ENCODE data around the gene LCE6A. TPM values are rescaled to one million over a fixed set of nuclear protein-coding genes. Genes with fewer than 3 reads are reported as not detected.

LCE6A gene
- total RNA-seq, 4 donors from 2014 or later = not detected

DNA sequence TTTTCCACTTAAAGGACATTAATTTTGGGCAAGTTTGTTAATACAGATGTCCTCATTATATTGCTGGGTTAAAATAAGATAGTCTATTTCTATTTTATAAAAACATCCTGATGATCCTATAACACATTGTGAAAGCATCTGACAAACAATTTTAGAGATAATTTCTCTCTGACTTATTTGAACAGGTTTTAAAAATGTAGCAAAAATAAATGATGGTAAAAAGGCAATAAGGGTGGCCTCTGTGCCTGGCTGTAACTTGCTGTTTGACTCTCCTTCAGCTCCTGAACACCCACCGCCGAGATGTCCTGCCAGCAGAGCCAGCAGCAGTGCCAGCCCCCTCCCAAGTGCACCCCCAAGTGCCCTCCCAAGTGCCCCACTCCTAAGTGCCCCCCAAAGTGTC is 15.5 kb upstream of the LCE6A start, which contains the start of gene LCE1A:
TSS of gene LCE1A (plus strand) at position 301 of the 400 bp plus-strand sequence. CDS start at position 301, 0 bp downstream.
- no peak for DNase-seq (ENCODE audit: low spot score in 2 of 2)
- H3K36me3 ChIP-seq = no peaks in the 10 kb centered on the region
- no peaks in the 10 kb centered on the region for H3K4me1 ChIP-seq
- 77 to 79% methylated on average over 2 of the region's 2 CpGs for WGBS, 2 donors
- peaks cover 0 to 12% (median 0%) of the 10 kb centered on the region in 4 donors for H3K9me3 ChIP-seq
- H3K27me3 ChIP-seq = no peaks in the 10 kb centered on the region
- H3K4me3 ChIP-seq = no peak within 1 kb of the TSS
- TF ChIP-seq, protein P1, sequence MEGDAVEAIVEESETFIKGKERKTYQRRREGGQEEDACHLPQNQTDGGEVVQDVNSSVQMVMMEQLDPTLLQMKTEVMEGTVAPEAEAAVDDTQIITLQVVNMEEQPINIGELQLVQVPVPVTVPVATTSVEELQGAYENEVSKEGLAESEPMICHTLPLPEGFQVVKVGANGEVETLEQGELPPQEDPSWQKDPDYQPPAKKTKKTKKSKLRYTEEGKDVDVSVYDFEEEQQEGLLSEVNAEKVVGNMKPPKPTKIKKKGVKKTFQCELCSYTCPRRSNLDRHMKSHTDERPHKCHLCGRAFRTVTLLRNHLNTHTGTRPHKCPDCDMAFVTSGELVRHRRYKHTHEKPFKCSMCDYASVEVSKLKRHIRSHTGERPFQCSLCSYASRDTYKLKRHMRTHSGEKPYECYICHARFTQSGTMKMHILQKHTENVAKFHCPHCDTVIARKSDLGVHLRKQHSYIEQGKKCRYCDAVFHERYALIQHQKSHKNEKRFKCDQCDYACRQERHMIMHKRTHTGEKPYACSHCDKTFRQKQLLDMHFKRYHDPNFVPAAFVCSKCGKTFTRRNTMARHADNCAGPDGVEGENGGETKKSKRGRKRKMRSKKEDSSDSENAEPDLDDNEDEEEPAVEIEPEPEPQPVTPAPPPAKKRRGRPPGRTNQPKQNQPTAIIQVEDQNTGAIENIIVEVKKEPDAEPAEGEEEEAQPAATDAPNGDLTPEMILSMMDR (IDR thresholded peaks at IDR 0.05) = no peak
- no peak for TF ChIP-seq POLR2A (IDR thresholded peaks at IDR 0.05)
- TF ChIP-seq EP300 (IDR thresholded peaks at IDR 0.05) = no peak
- H3K27ac ChIP-seq = no peak within 1 kb of the TSS

DNA sequence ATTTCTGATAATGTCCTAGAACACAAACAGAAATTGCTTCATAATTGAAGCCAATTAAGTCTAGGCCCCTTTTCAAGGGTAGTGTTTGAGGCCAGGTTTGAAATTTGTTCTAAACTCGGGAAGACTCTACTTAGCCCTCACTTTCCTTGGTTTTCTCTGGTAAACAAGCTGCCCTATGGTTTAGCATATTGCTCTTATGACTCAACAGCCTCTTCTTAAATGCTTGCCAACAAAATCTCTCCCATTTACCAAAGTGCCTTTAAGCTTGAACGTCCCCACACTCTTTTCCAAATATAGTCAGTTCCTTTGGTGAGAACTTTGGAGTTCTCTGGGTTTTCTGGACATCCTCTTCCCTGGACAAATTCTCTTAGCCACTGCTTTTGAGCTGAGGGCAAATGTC is 5.8 kb upstream of the LCE6A start:
- no peaks in the 10 kb centered on the region for H3K36me3 ChIP-seq
- no peak for DNase-seq (ENCODE audit: low spot score in 2 of 2)
- H3K27ac ChIP-seq = no peak overlapping the region
- TF ChIP-seq, protein P1 (IDR thresholded peaks at IDR 0.05) = no peak
- H3K27me3 ChIP-seq = no peaks in the 10 kb centered on the region
- no peaks in the 10 kb centered on the region for H3K9me3 ChIP-seq
- WGBS, 2 donors = 41 to 65% methylated on average over 2 of the region's 2 CpGs
- no peak overlapping the region for H3K4me3 ChIP-seq
- H3K4me1 ChIP-seq = no peaks in the 10 kb centered on the region

DNA sequence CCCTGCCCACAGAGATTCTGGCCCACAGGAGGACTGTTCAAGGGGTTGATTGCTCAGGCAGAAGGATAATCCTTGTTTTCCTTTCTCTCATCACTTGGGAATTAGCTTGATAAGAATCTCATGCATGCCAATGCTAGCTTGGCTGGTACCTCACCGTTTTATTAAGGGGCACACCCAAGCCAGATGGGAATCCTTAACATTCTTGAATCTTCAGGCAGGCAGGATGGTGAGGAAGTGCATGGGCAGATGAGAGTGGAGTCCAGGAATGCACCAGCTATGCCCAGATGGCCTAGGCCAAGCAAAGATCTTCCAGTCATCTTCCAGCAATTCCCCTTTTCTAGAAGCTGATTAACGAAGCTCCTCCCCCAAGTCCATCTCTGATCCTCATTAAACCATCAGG is 13.0 kb downstream of the LCE6A start:
- Histone ChIP-seq H3K27ac (no peak overlapping the region), H3K4me1 (no peaks in the 10 kb centered on the region), H3K9me3 (no peaks in the 10 kb centered on the region), H3K27me3 (no peaks in the 10 kb centered on the region), H3K36me3 (no peaks in the 10 kb centered on the region), H3K4me3 (no peak overlapping the region)
- 49% methylated on average over 2 of the region's 2 CpGs for WGBS, 2 donors
- DNase-seq (ENCODE audit: low spot score in 2 of 2) = no peak
- TF ChIP-seq POLR2A (IDR thresholded peaks at IDR 0.05) (no peak), EP300 (IDR thresholded peaks at IDR 0.05) (no peak)
- TF ChIP-seq, protein P1 (IDR thresholded peaks at IDR 0.05) = no peak

DNA sequence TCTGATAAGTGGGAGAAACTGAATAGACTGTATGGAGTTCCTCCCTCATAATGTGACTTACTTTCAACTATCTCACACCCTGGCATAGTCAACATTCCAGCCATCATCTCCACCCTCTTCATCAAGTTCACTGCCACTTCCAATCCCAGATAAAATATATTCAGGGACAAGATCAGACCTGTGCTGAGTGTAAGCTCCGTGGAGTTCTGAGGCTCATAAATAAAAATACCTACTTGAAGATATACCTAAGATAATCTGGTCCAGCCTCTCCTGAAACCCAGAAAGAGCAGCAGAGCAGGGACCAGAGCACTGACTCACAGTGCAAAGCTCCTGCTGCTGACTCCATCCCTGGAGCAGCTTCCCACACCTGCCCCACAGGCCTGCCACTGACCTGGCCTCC is 15.4 kb downstream of the LCE6A start:
- no peak for DNase-seq (ENCODE audit: low spot score in 2 of 2)
- no peaks in the 10 kb centered on the region for H3K4me1 ChIP-seq
- H3K27ac ChIP-seq = no peak overlapping the region
- no peaks in the 10 kb centered on the region for H3K27me3 ChIP-seq
- no peak overlapping the region for H3K4me3 ChIP-seq
- H3K36me3 ChIP-seq = no peaks in the 10 kb centered on the region
- no peaks in the 10 kb centered on the region for H3K9me3 ChIP-seq
- 82 to 86% methylated on average over 1 of the region's 1 CpG for WGBS, 2 donors
- TF ChIP-seq POLR2A (IDR thresholded peaks at IDR 0.05) (no peak), EP300 (IDR thresholded peaks at IDR 0.05) (no peak)
- TF ChIP-seq, protein P1 (IDR thresholded peaks at IDR 0.05) = no peak

DNA sequence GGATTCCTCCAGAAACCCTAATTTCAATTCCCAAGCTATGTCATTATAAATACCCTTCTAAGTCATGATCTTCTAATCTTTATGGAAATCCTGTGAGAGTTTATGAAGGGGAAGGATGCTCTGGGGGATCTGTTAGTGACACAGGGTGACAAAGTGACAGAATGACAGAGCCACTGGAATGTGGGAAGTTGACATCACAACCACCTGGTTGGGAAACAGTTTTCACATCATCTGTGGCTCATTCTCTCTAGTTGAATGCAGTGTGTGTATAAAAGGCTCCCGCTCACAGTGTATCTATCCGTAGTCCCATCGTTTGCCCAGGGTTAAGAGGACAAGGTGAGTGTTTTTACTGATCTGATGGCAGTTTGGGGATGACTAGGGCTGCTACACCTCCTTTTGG is 17.0 kb downstream of the LCE6A start, which contains the start of gene LCE7A:
TSS of gene LCE7A (plus strand) at position 301 of the 400 bp plus-strand sequence. CDS start 702 bp downstream, outside the sequence.
- Histone ChIP-seq H3K27ac (no peak within 1 kb of the TSS), H3K27me3 (no peaks in the 10 kb centered on the region), H3K4me1 (no peaks in the 10 kb centered on the region), H3K36me3 (no peaks in the 10 kb centered on the region), H3K4me3 (no peak within 1 kb of the TSS), H3K9me3 (no peaks in the 10 kb centered on the region)
- WGBS, 2 donors = 85 to 86% methylated on average over 3 of the region's 3 CpGs
- TF ChIP-seq POLR2A (IDR thresholded peaks at IDR 0.05) = no peak
- TF ChIP-seq EP300 (IDR thresholded peaks at IDR 0.05) = no peak
- TF ChIP-seq, protein P1 (IDR thresholded peaks at IDR 0.05) = no peak
- DNase-seq (ENCODE audit: low spot score in 2 of 2) = no peak

All from tibial nerve (tissue), 4 donors.